Body of pancreas (tissue), 4 donors: Measurements from ENCODE around the gene GCM1. TPM values are rescaled to one million over a fixed set of nuclear protein-coding genes. Genes with fewer than 3 reads are reported as not detected.

Experiments
- ATAC-seq: fragments of 150-250 bp; one replicate; pipeline ENCODE4 v1.9.1; 2016
- DNase-seq, 4 donors: peaks; one replicate each; pipeline ENCODE4 v3.0.0-alpha.2; 2019
- H3K27ac ChIP-seq, 4 donors: fragments of 200-600 bp; sonication (generic); 1 replicate in 3 of 4; 2 replicates in 1 of 4; pipeline versions ENCODE4 v1.5.1 to v1.6.1; 2016 to 2019; ENCODE audit warnings: mild to moderate bottlenecking in 1 of 4, mixed read lengths in 1 of 4, moderate library complexity in 1 of 4
- H3K27me3 ChIP-seq, 2 donors: fragments of 200-600 bp; sonication (generic); one replicate each; pipeline ENCODE4 v1.6.0; 2016; ENCODE audit warnings: mild to moderate bottlenecking in 1 of 2
- H3K36me3 ChIP-seq, 2 donors: fragments of 200-600 bp; sonication (generic); replicated peaks in 1 of 2; 2 replicates each; pipeline ENCODE4 v1.5.1; 2016; ENCODE audit warnings: low read depth in 2 of 2; ENCODE audit not compliant: insufficient read depth in 1 of 2
- H3K4me1 ChIP-seq: fragments of 200-600 bp; sonication (generic); one replicate; pipeline ENCODE4 v1.6.0; 2016
- H3K4me3 ChIP-seq, 2 donors: fragments of 200-600 bp; sonication (generic); 1 replicate in 1 of 2; 2 replicates in 1 of 2; pipeline ENCODE4 v1.5.1; 2016 to 2019
- H3K9me3 ChIP-seq, 3 donors: fragments of 200-600 bp; sonication (generic); 1 replicate in 2 of 3; 2 replicates in 1 of 3; pipeline ENCODE4 v1.5.1; 2016
- CTCF ChIP-seq, 7 experiments: fragments of 450-650 bp in 4 of 7; fragments of 200-600 bp in 3 of 7; sonication (generic) in 3 of 7; IDR thresholded peaks; one replicate each; pipeline ENCODE4 v1.5.1; 2016 to 2019; ENCODE audit warnings: antibody characterized with exemption in 7 of 7
- POLR2A ChIP-seq, 3 donors: fragments of 450-650 bp; IDR thresholded peaks; one replicate each; pipeline ENCODE4 v1.6.1; 2016; ENCODE audit warnings: antibody characterized with exemption in 3 of 3, mild to moderate bottlenecking in 2 of 3
- WGBS, 2 donors: methylation state at CpG; one replicate each; pipeline ENCODE4 v1.1.5; 2017; 5-methylcytosine and 5-hydroxymethylcytosine counted together
- intact Hi-C: fragments of 100-400 bp; cut with DNase I; formaldehyde crosslinking; loops from one replicate; pipeline ENCODE4 v1.15.1; 2023
- total RNA-seq, 2 donors: library from RNA; depleted of rRNA; stranded (reverse); fragments of >200 nt; gene quantifications; one replicate each; pipeline ENCODE4 v1.1.0, GENCODE V29; 2016

The GCM1 gene
- total RNA-seq, 2 donors from 2014 or later: 0.26 TPM; not detected in 1

GRCh38 chr6:53119772-53120409 is 28.8 kb downstream of the GCM1 start:
- 27 to 32% methylated on average over 4 of the region's 4 CpGs for WGBS, 2 donors
- Histone ChIP-seq H3K4me3 (no peak overlapping the region), H3K36me3 (no peaks in the 10 kb centered on the region), H3K4me1 (peaks cover 10% of the 10 kb centered on the region), H3K27ac (peak overlapping the region in 1 of 4 donors; percentile 46), H3K9me3 (no peaks in the 10 kb centered on the region), H3K27me3 (no peaks in the 10 kb centered on the region)
- intact Hi-C loops: no loop called here
- DNase-seq (peak; percentile 50 to 65 (median 64)), ATAC-seq (peak; percentile 71)
- TF ChIP-seq POLR2A (IDR thresholded peaks at IDR 0.05) (no peak), CTCF (IDR thresholded peaks at IDR 0.05) (no peak)

- Histone ChIP-seq H3K9me3 (no peaks in the 10 kb centered on the region), H3K4me1 (peaks cover 10% of the 10 kb centered on the region), H3K4me3 (no peak overlapping the region), H3K36me3 (no peaks in the 10 kb centered on the region), H3K27me3 (no peaks in the 10 kb centered on the region), H3K27ac (no peak overlapping the region)
- DNase-seq (no peak), ATAC-seq (no peak)
- intact Hi-C loops: no loop called here
- WGBS, 2 donors: 80 to 89% methylated on average over 1 of the region's 1 CpG
- TF ChIP-seq CTCF (IDR thresholded peaks at IDR 0.05) (no peak), POLR2A (IDR thresholded peaks at IDR 0.05) (no peak)
These were observed 29.3 kb downstream of the GCM1 start for GRCh38 chr6:53119349-53119748.

DNA sequence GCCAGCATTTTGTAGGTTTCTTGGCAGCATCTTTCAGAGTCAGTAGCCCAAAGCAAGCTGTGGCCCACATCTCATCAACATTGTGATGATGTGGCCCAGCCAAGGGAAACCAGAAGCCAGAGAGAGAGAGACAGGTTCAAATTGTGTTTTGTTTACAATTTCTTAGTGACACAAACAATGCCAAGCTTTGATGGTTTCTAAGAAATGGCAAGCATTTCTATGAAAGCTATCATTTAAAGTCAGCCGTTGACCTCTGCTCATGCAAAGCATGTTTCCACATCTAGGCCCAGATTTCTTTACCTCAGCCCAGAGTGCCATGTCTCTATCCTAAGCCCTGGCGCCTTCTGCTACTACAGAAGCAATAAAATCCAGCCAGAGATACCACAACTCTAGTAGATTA is 32.9 kb downstream of the GCM1 start:
- 81 to 87% methylated on average over 2 of the region's 2 CpGs for WGBS, 2 donors
- Histone ChIP-seq H3K4me1 (peaks cover 26% of the 10 kb centered on the region), H3K36me3 (no peaks in the 10 kb centered on the region), H3K9me3 (no peaks in the 10 kb centered on the region), H3K4me3 (no peak overlapping the region), H3K27ac (no peak overlapping the region), H3K27me3 (no peaks in the 10 kb centered on the region)
- ATAC-seq (no peak), DNase-seq (no peak)
- TF ChIP-seq POLR2A (IDR thresholded peaks at IDR 0.05): no peak
- no peak for TF ChIP-seq CTCF (IDR thresholded peaks at IDR 0.05)
- intact Hi-C loops: no loop called here

GRCh38 chr6:53115113-53115512 is 33.5 kb downstream of the GCM1 start:
- intact Hi-C loops: no loop called here
- WGBS, 2 donors: 97 to 100% methylated on average over 1 of the region's 1 CpG

More at GRCh38 chr6:53115113-53115512, 33.5 kb downstream of the GCM1 start:
- DNase-seq (no peak), ATAC-seq (no peak)
- H3K9me3 ChIP-seq: no peaks in the 10 kb centered on the region
- no peaks in the 10 kb centered on the region for H3K27me3 ChIP-seq
- H3K36me3 ChIP-seq: no peaks in the 10 kb centered on the region
- H3K27ac ChIP-seq: no peak overlapping the region
- H3K4me1 ChIP-seq: peaks cover 22% of the 10 kb centered on the region
- TF ChIP-seq POLR2A (IDR thresholded peaks at IDR 0.05): no peak
- TF ChIP-seq CTCF (IDR thresholded peaks at IDR 0.05): no peak
- no peak overlapping the region for H3K4me3 ChIP-seq
